OCI-LY7 (cell line): ENCODE data around the gene USE1.

Experiments
- CTCF ChIP-seq: fragments of 200-600 bp; sonication (generic); conservative IDR thresholded peaks from 2 replicates; pipeline ENCODE4 v1.5.1; 2014; ENCODE audit warnings: mild to moderate bottlenecking, antibody characterized with exemption, low read length, moderate library complexity, mixed read lengths
- EZH2phosphoT487 ChIP-seq: fragments of 200-600 bp; sonication (generic); IDR thresholded peaks from 2 replicates; pipeline ENCODE4 v1.6.1; 2018; ENCODE audit warnings: low read depth, borderline replicate concordance, mild to moderate bottlenecking, mixed run types, antibody characterized with exemption, low read length, moderate library complexity, mixed read lengths

- TF ChIP-seq CTCF (no peak), EZH2phosphoT487 (no peak)
Measured at GRCh38 chr19:17242431-17243208, 27.5 kb downstream of the USE1 start.
